Esophagus (tissue), 2 donors: ENCODE results near the gene CFAP251. TPM values are rescaled to one million over a fixed set of nuclear protein-coding genes. Genes with fewer than 3 reads are reported as not detected.
"Not testable (repeated sequence)": the region's sequence is repeated elsewhere in the genome, so short reads cannot be mapped to it uniquely, and the experiment has no call there.

Experiments used
- H3K27ac ChIP-seq, 2 donors: one replicate each; pipeline ENCODE4 v1.5.1; 2013; ENCODE audit warnings: low read depth in 2 of 2, mild to moderate bottlenecking in 2 of 2, inconsistent platforms in 1 of 2, low read length in 1 of 2, moderate library complexity in 1 of 2
- H3K27me3 ChIP-seq, 2 donors: one replicate each; pipeline ENCODE4 v1.6.1; 2013; ENCODE audit warnings: low read length in 2 of 2, control low read depth in 1 of 2, mild to moderate bottlenecking in 1 of 2; ENCODE audit not compliant: insufficient read depth in 2 of 2, control insufficient read depth in 1 of 2
- H3K36me3 ChIP-seq, 2 donors: one replicate each; pipeline ENCODE4 v1.6.1; 2013; ENCODE audit warnings: low read length in 1 of 2; ENCODE audit not compliant: control insufficient read depth in 2 of 2, insufficient read depth in 2 of 2
- H3K4me1 ChIP-seq, 2 donors: one replicate each; pipeline ENCODE4 v1.6.1; 2013; ENCODE audit warnings: low read length in 1 of 2; ENCODE audit not compliant: control insufficient read depth in 2 of 2, insufficient read depth in 2 of 2
- H3K4me3 ChIP-seq, 2 donors: one replicate each; pipeline ENCODE4 v1.5.1; 2013; ENCODE audit warnings: low read length in 2 of 2, mild to moderate bottlenecking in 2 of 2, low read depth in 1 of 2, moderate library complexity in 1 of 2
- H3K9me3 ChIP-seq, 2 donors: one replicate each; pipeline ENCODE4 v1.6.1; 2013; ENCODE audit warnings: mild to moderate bottlenecking in 2 of 2, low read depth in 1 of 2, low read length in 1 of 2, moderate library complexity in 1 of 2; ENCODE audit not compliant: control insufficient read depth in 2 of 2, insufficient read depth in 1 of 2
- WGBS, 2 donors: extraction: QIAGEN DNeasy Blood & Tissue Kit; methylation state at CpG; one replicate each; pipeline ENCODE4 v1.1.7; 2013; 5-methylcytosine and 5-hydroxymethylcytosine counted together
- polyA plus RNA-seq, 2 donors: library from polyadenylated mRNA; stranded (reverse); fragments of 200-250 nt; gene quantifications; one replicate each; pipeline ENCODE4 v1.2.3, GENCODE V29; 2013
- donor health status: healthy with polysubstance abuse.
- donor health status: Bipolar disorder and iron deficiency.

The CFAP251 gene
- polyA plus RNA-seq, 2 donors: 0.33 to 0.42 TPM

- Histone ChIP-seq H3K27ac (no peak overlapping the region), H3K4me3 (no peak overlapping the region), H3K36me3 (no peaks in the 10 kb centered on the region), H3K9me3 (no peaks in the 10 kb centered on the region), H3K27me3 (no peaks in the 10 kb centered on the region), H3K4me1 (no peaks in the 10 kb centered on the region)
- 86 to 87% methylated on average over 7 of the region's 7 CpGs for WGBS, 2 donors
Measured at GRCh38 chr12:121926874-121927706, 8.7 kb downstream of the CFAP251 start.

GRCh38 chr12:121927813-121928212, 9.4 kb downstream of the CFAP251 start:
- H3K36me3 ChIP-seq: no peaks in the 10 kb centered on the region
- H3K9me3 ChIP-seq: no peaks in the 10 kb centered on the region
- no peak overlapping the region for H3K4me3 ChIP-seq
- no peaks in the 10 kb centered on the region for H3K27me3 ChIP-seq
- H3K27ac ChIP-seq: no peak overlapping the region
- 50 to 59% methylated on average over 5 of the region's 5 CpGs for WGBS, 2 donors
- no peaks in the 10 kb centered on the region for H3K4me1 ChIP-seq

- 98% methylated on average over 7 of the region's 7 CpGs for WGBS, 2 donors
- not testable (repeated sequence) for H3K27ac ChIP-seq, H3K36me3 ChIP-seq, H3K4me3 ChIP-seq, H3K27me3 ChIP-seq, H3K4me1 ChIP-seq, H3K9me3 ChIP-seq
Measured at GRCh38 chr12:121929545-121929944, 11.2 kb downstream of the CFAP251 start.

- Histone ChIP-seq H3K9me3 (no peaks in the 10 kb centered on the region), H3K36me3 (no peaks in the 10 kb centered on the region), H3K27me3 (no peaks in the 10 kb centered on the region), H3K4me1 (no peaks in the 10 kb centered on the region), H3K4me3 (no peak overlapping the region), H3K27ac (no peak overlapping the region)
- 85 to 88% methylated on average over 4 of the region's 4 CpGs for WGBS, 2 donors
Measured at GRCh38 chr12:121930862-121931261, 12.5 kb downstream of the CFAP251 start.

- H3K27me3 ChIP-seq: no peaks in the 10 kb centered on the region
- H3K27ac ChIP-seq: no peak overlapping the region
- no peaks in the 10 kb centered on the region for H3K4me1 ChIP-seq
- peaks cover 0 to 2% of the 10 kb centered on the region in 2 donors for H3K9me3 ChIP-seq
- 88 to 95% methylated on average over 3 of the region's 3 CpGs for WGBS, 2 donors
- no peak overlapping the region for H3K4me3 ChIP-seq
- no peaks in the 10 kb centered on the region for H3K36me3 ChIP-seq
Measured at GRCh38 chr12:121932176-121932536, 13.8 kb downstream of the CFAP251 start.

- Histone ChIP-seq H3K36me3 (no peaks in the 10 kb centered on the region), H3K27ac (no peak overlapping the region), H3K4me1 (no peaks in the 10 kb centered on the region), H3K27me3 (no peaks in the 10 kb centered on the region), H3K9me3 (peaks cover 0 to 2% of the 10 kb centered on the region in 2 donors), H3K4me3 (no peak overlapping the region)
- WGBS, 2 donors: 88 to 90% methylated on average over 4 of the region's 4 CpGs
Measured at GRCh38 chr12:121932914-121933521, 14.6 kb downstream of the CFAP251 start.

- Histone ChIP-seq H3K27ac (no peak overlapping the region), H3K9me3 (peaks cover 0 to 2% of the 10 kb centered on the region in 2 donors), H3K27me3 (no peaks in the 10 kb centered on the region), H3K36me3 (no peaks in the 10 kb centered on the region), H3K4me3 (no peak overlapping the region), H3K4me1 (no peaks in the 10 kb centered on the region)
- WGBS, 2 donors: 90 to 94% methylated on average over 17 of the region's 17 CpGs
Measured at GRCh38 chr12:121933522-121934308, 15.3 kb downstream of the CFAP251 start.

GRCh38 chr12:121934309-121934664, 15.9 kb downstream of the CFAP251 start:
- 98% methylated on average over 2 of the region's 2 CpGs for WGBS, 2 donors
- no peaks in the 10 kb centered on the region for H3K36me3 ChIP-seq
- H3K27me3 ChIP-seq: no peaks in the 10 kb centered on the region
- peaks cover 0 to 2% of the 10 kb centered on the region in 2 donors for H3K9me3 ChIP-seq
- no peaks in the 10 kb centered on the region for H3K4me1 ChIP-seq
- no peak overlapping the region for H3K4me3 ChIP-seq
- no peak overlapping the region for H3K27ac ChIP-seq

- H3K36me3 ChIP-seq: no peaks in the 10 kb centered on the region
- peaks cover 0 to 2% of the 10 kb centered on the region in 2 donors for H3K9me3 ChIP-seq
- 92 to 94% methylated on average over 7 of the region's 7 CpGs for WGBS, 2 donors
- no peak overlapping the region for H3K4me3 ChIP-seq
- no peaks in the 10 kb centered on the region for H3K27me3 ChIP-seq
- H3K4me1 ChIP-seq: no peaks in the 10 kb centered on the region
- no peak overlapping the region for H3K27ac ChIP-seq
Measured at GRCh38 chr12:121937654-121938053, 19.3 kb downstream of the CFAP251 start.
